IPS-15b (cell line): Measurements from ENCODE around the gene SIK3.

Experiments
- H3K27me3 ChIP-seq: one replicate; pipeline ENCODE4 v1.6.1; 2013; ENCODE audit warnings: low read length; ENCODE audit not compliant: control insufficient read depth, insufficient read depth
- H3K36me3 ChIP-seq: one replicate; pipeline ENCODE4 v1.6.1; 2013; ENCODE audit warnings: low read length; ENCODE audit not compliant: control insufficient read depth, insufficient read depth
- H3K4me1 ChIP-seq: one replicate; pipeline ENCODE4 v1.6.1; 2013; ENCODE audit warnings: mild to moderate bottlenecking, low read length; ENCODE audit not compliant: control insufficient read depth, insufficient read depth
- H3K4me3 ChIP-seq: one replicate; pipeline ENCODE4 v1.5.1; 2013; ENCODE audit warnings: low read depth, low read length
- H3K9ac ChIP-seq: one replicate; pipeline ENCODE4 v1.6.1; 2013; ENCODE audit warnings: low read depth, mild to moderate bottlenecking, low read length
- H3K9me3 ChIP-seq: one replicate; pipeline ENCODE4 v1.6.1; 2013; ENCODE audit warnings: mild to moderate bottlenecking, low read length; ENCODE audit not compliant: control insufficient read depth, insufficient read depth

SIK3 gene

GRCh38 chr11:116891746-116892145 is 206.5 kb downstream of the SIK3 start:
- no peak overlapping the region for H3K9ac ChIP-seq
- no peaks in the 10 kb centered on the region for H3K4me1 ChIP-seq
- no peaks in the 10 kb centered on the region for H3K9me3 ChIP-seq
- no peak overlapping the region for H3K4me3 ChIP-seq
- H3K36me3 ChIP-seq = peaks cover 2% of the 10 kb centered on the region
- no peaks in the 10 kb centered on the region for H3K27me3 ChIP-seq

GRCh38 chr11:116890607-116891006 is 207.6 kb downstream of the SIK3 start:
- Histone ChIP-seq H3K4me1 (no peaks in the 10 kb centered on the region), H3K36me3 (peaks cover 2% of the 10 kb centered on the region), H3K9me3 (no peaks in the 10 kb centered on the region), H3K27me3 (no peaks in the 10 kb centered on the region), H3K9ac (no peak overlapping the region), H3K4me3 (no peak overlapping the region)

DNA sequence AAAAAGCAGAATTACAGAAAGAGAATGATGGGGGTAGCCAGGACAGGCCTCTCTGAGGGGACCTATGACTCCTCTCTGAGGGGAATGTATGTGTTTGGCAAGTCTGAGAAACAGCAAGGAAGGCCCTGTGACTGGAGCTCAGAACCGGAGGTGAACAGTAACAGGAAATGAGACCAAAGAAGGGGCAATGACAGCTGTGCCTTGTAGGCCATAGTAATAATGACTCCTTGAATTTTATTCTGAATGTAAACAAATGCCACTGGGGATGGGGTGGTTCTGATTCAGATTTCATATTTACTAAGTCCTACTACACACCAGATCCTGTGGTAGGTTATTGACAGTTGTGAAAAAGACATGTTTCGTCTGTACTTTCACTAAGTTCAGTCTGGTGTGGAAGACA is 208.0 kb downstream of the SIK3 start:
- Histone ChIP-seq H3K9ac (no peak overlapping the region), H3K36me3 (peaks cover 2% of the 10 kb centered on the region), H3K9me3 (no peaks in the 10 kb centered on the region)

DNA sequence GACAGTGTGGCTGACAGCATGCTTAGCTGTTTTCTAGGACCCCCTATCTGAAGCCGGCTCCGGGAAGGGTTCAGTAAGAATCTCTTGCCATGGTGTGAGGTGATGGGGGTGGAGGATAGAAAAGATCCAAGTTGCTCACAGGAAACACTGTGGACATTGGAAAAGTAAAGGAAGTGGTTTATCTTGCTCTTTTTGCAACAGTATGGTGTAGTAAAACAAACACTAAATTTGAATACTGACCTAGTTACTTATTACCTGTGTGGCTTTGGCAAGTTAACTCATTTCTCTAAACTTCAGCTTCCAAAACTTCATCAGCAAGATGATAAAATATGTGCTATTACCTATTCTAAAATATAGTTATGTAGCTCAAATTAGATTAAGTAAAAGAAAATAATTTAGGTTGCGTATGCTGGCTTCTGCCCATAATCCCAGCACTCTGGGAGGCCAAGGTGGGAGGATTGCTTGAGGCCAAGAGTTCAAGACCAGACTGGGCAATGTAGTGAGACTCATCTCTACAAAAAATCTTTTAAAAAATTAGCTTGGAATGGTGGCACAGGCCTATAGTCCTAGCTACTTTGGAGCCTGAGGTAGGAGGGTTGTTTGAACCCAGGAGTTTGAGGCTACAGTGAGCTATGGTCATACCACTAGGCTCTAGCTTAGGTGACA is 209.2 kb downstream of the SIK3 start:
- H3K36me3 ChIP-seq = peaks cover 2% of the 10 kb centered on the region
- H3K4me3 ChIP-seq = no peak overlapping the region
- H3K4me1 ChIP-seq = no peaks in the 10 kb centered on the region
- H3K9me3 ChIP-seq = no peaks in the 10 kb centered on the region
- no peak overlapping the region for H3K9ac ChIP-seq
- no peaks in the 10 kb centered on the region for H3K27me3 ChIP-seq

More for the DNA sequence above, 208.0 kb downstream of the SIK3 start:
- Histone ChIP-seq H3K4me3 (no peak overlapping the region), H3K4me1 (no peaks in the 10 kb centered on the region), H3K27me3 (no peaks in the 10 kb centered on the region)

GRCh38 chr11:116888024-116888423 is 210.2 kb downstream of the SIK3 start:
- no peaks in the 10 kb centered on the region for H3K9me3 ChIP-seq
- H3K27me3 ChIP-seq = no peaks in the 10 kb centered on the region
- H3K4me1 ChIP-seq = no peaks in the 10 kb centered on the region
- H3K4me3 ChIP-seq = no peak overlapping the region
- no peaks in the 10 kb centered on the region for H3K36me3 ChIP-seq
- H3K9ac ChIP-seq = no peak overlapping the region

DNA sequence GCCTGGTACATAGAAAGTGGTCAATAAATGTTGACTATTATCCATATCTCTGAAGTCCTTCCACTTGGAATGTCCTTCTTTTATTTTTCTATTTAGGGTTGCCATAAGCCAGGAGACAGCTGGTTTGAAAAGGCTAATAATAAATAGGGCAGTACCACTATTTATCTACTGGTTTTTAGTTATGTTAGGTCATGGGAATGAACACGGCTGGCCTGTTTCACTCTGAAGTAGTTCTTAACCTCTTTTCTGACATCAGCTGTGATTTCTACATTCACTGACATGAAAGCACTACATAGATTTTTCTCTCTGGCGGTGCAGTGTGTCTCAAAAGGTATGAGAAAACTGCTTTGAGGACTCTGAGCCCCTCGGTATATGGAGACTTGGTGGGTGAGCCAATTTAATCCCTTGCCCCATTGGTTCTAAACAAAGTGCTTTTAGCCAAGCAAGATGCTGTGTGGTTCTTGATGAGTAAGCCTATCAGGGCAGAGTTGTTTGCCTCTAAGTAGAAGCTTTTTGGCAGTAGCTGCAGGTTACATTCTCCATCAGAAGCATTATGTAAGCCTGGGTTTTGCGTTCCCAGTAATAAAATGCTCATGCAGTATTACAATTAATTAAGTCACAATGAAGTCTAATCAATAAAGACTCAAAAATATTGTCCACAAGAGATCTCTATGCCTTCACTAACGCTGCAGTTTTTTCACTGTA is 212.1 kb downstream of the SIK3 start:
- Histone ChIP-seq H3K36me3 (no peaks in the 10 kb centered on the region), H3K4me1 (no peaks in the 10 kb centered on the region), H3K4me3 (no peak overlapping the region), H3K9me3 (no peaks in the 10 kb centered on the region), H3K27me3 (no peaks in the 10 kb centered on the region), H3K9ac (no peak overlapping the region)

GRCh38 chr11:116882386-116882785 is 215.8 kb downstream of the SIK3 start:
- no peaks in the 10 kb centered on the region for H3K36me3 ChIP-seq

GRCh38 chr11:116881143-116881542 is 217.1 kb downstream of the SIK3 start:
- no peaks in the 10 kb centered on the region for H3K27me3 ChIP-seq
- no peak overlapping the region for H3K9ac ChIP-seq
- no peak overlapping the region for H3K4me3 ChIP-seq
- no peaks in the 10 kb centered on the region for H3K9me3 ChIP-seq
- H3K4me1 ChIP-seq = no peaks in the 10 kb centered on the region
- no peaks in the 10 kb centered on the region for H3K36me3 ChIP-seq

More at GRCh38 chr11:116882386-116882785, 215.8 kb downstream of the SIK3 start:
- no peak overlapping the region for H3K9ac ChIP-seq
- no peak overlapping the region for H3K4me3 ChIP-seq
- no peaks in the 10 kb centered on the region for H3K9me3 ChIP-seq
- no peaks in the 10 kb centered on the region for H3K4me1 ChIP-seq
- no peaks in the 10 kb centered on the region for H3K27me3 ChIP-seq

DNA sequence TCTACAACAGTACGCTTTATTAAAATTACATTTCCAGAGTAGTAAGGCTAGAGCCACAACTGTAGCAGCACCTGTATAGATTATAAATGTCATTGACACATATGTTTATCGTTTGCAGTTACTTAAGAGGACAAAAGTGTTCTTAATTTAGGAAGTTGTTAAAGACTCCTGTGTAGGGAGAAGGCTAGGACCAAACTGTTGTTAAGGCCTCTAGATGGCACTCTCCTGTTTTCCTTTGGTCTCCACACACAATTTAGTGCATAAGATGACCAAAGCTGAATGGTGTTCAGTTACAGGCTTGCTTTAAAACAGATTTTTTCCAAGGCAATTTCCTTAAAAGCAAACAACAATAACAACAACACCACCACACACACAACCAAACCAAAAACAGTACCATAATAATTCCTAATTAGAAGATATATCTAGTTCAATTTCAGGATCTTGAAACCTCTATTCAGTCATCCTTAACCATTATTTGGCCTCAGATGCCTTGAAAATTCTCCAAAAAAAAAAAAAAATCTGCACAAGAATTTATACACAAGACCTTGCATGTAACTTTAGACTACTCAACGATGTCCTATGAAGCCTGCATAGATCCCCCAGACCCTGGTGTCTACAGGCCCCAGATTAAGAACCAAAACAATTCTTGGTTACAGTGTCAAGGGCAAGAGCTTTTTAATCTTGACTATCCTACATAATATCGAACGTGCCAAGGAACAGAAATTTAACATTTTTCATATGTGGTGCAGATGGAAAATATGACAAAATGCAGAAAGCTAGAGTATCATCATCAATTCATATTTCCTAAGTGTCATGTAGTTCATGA is 218.2 kb downstream of the SIK3 start:
- H3K4me1 ChIP-seq = no peaks in the 10 kb centered on the region
- H3K9ac ChIP-seq = no peak overlapping the region
- H3K4me3 ChIP-seq = no peak overlapping the region
- H3K36me3 ChIP-seq = peaks cover 4% of the 10 kb centered on the region
- H3K9me3 ChIP-seq = no peaks in the 10 kb centered on the region
- H3K27me3 ChIP-seq = no peaks in the 10 kb centered on the region

GRCh38 chr11:116876656-116877055 is 221.6 kb downstream of the SIK3 start:
- Histone ChIP-seq H3K27me3 (no peaks in the 10 kb centered on the region), H3K4me3 (no peak overlapping the region), H3K36me3 (peaks cover 14% of the 10 kb centered on the region), H3K9ac (no peak overlapping the region), H3K9me3 (no peaks in the 10 kb centered on the region), H3K4me1 (no peaks in the 10 kb centered on the region)

DNA sequence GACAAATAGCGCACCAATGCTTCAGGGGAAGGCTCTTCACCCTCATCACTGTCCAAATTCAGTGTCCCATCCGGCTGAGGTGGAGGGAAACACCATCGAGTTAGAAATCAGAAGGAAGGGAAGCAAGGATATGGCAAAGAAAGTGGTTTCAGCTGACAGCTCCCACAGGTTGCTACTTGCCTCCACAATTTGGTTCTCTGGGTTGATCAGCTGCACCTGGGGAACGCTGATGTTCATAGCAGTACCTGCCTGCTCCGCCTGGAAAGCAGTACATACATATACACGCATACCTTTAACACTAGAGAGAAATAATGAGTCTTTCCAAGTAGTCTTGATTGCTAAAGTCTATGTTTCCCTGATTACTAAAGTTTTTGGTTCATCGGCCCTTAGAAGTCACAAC is 223.0 kb downstream of the SIK3 start:
- H3K4me1 ChIP-seq = no peaks in the 10 kb centered on the region
- H3K27me3 ChIP-seq = no peaks in the 10 kb centered on the region
- H3K36me3 ChIP-seq = peaks cover 14% of the 10 kb centered on the region
- H3K9me3 ChIP-seq = no peaks in the 10 kb centered on the region
- H3K9ac ChIP-seq = no peak overlapping the region
- no peak overlapping the region for H3K4me3 ChIP-seq
